T-helper 17 cell (primary cell): Measurements from ENCODE around the gene RBBP4. TPM values are rescaled to one million over a fixed set of nuclear protein-coding genes. Genes with fewer than 3 reads are reported as not detected.

ENCODE experiments used
- ATAC-seq: fragments of 150-1000 bp; cut with Tn5 transposase; 2 replicates; pipeline ENCODE4 v1.10.0; 2021; ENCODE audit warnings: mild to moderate bottlenecking, moderate library complexity
- DNase-seq, 3 donors: peaks; one replicate each; pipeline versions ENCODE4 v3.0.0 to v3.0.0-alpha.2; 2020 to 2021
- H3K9me3 ChIP-seq: one replicate; pipeline ENCODE4 v1.7.0; 2013; ENCODE audit warnings: low read length, mild to moderate bottlenecking; ENCODE audit not compliant: control insufficient read depth, poor library complexity, severe bottlenecking
- H3K27ac Mint-ChIP-seq: one replicate; pipeline ENCODE4 v1.8.0; 2022; ENCODE audit warnings: mild to moderate bottlenecking, moderate library complexity, mixed read lengths
- H3K27me3 Mint-ChIP-seq: one replicate; pipeline ENCODE4 v1.8.0; 2022; ENCODE audit warnings: mixed read lengths
- H3K36me3 Mint-ChIP-seq: one replicate; pipeline ENCODE4 v1.8.0; 2022; ENCODE audit warnings: low read depth, mixed read lengths
- H3K4me1 Mint-ChIP-seq: one replicate; pipeline ENCODE4 v1.8.0; 2022; ENCODE audit warnings: mild to moderate bottlenecking, mixed read lengths
- H3K4me3 Mint-ChIP-seq: one replicate; pipeline ENCODE4 v1.8.0; 2022; ENCODE audit warnings: mild to moderate bottlenecking, moderate library complexity, mixed read lengths
- total RNA-seq, 4 donors: library from RNA in 2 of 4; stranded (reverse) in 2 of 4; gene quantifications; one replicate each; pipeline ENCODE4 v1.2.3 and lab custom pipeline; 2022 to 2026

RBBP4 gene
- total RNA-seq (100 to 1,000 TPM; 130 to 152 TPM), total RNA-seq (lab: John Stamatoyannopoulos, UW) (113 to 186 reads per million in 2 donors)

GRCh38 chr1:32650752-32651460 is at the start of gene RBBP4:
Gene RBBP4 (plus strand): TSS chr1:32651208. CDS start chr1:32651307, 99 bp downstream.
- ATAC-seq (peak; percentile 86), DNase-seq (peak; percentile 97 to 98 (median 98))
- Mint-ChIP-seq H3K27ac (peak within 1 kb of the TSS; percentile 99), H3K4me3 (peak within 1 kb of the TSS; percentile 93), H3K4me1 (peaks cover 45% of the 10 kb centered on the region), H3K36me3 (peaks cover 4% of the 10 kb centered on the region), H3K27me3 (no peaks in the 10 kb centered on the region)
- no peaks in the 10 kb centered on the region for H3K9me3 ChIP-seq

DNA sequence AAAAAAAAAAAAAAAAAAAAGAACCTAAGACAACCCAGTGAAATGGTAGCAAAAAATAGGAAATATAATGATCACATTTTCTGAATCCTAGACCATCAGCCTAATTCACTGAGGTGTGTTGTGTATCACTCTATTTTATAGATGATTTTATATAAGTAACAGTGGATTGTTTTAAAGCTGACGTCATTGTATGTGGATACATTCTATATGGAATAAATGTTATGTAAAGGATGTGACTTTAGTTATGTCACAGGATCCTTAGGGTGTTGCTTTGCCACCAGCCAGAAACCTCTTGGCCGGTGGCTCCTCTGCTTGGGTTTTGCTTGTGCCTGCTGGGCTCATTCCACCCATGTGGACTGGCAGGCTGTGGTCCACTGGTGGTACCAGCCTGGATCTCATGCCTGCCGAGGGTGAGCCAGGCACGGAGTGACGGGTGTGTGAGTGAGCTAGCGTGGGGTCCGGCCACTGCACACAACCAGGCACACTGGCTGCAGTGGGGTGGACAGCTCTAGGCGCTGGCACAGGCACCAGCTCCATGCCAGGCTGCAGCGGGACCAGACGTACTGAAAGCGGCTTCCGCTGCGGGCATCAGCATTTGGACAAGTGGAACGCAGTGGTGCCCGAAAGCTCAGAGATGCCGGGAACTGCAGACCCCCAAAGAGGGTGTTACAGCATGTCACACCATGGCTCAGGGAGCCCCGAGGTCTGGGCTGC is 45.1 kb upstream of the RBBP4 start:
- peak in 1 of 3 donors; percentile 8 for DNase-seq
- no peaks in the 10 kb centered on the region for H3K9me3 ChIP-seq
- H3K4me1 Mint-ChIP-seq = no peaks in the 10 kb centered on the region
- no peak for ATAC-seq
- no peak overlapping the region for H3K4me3 Mint-ChIP-seq
- H3K27me3 Mint-ChIP-seq = no peaks in the 10 kb centered on the region
- H3K36me3 Mint-ChIP-seq = no peaks in the 10 kb centered on the region
- no peak overlapping the region for H3K27ac Mint-ChIP-seq

DNA sequence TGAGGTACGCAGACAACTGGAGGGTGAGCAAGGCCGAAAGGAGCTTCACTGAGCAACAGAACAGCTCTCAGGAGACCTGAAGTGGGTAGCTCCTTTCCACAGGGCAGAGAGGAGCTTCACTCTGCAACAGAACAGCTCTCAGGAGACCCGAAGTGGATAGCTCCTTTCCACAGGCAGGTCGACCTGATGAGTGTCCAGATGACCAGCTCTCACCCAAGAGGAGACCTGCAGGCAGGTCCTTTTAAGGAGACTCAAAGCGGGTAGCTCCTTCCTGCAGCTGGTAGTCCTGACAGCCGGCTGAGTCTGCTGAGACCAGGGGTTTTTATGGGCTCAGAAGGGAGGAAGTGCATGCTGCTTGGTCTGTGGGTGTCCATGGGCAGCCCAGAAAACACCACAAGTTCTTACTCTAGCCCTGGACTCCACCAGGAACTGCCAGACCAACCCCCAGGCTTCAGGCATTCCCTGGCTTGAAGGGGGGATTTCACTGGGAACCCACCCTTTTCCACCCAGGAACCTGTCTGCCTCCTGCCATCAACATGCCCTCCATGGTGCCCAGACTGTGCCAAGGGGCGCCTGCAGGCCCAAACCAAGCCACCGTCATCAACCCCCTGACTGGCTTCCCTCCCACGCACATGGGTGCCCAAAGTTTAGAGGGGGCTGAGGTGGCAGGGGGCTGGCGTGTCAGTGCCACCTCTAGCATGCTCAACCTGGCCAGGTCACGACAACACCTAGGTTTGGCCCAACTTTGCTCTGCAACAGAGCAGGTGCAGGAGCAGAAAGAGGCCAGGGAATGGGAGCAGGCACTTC is 44.2 kb upstream of the RBBP4 start:
- DNase-seq (no peak), ATAC-seq (no peak)
- Mint-ChIP-seq H3K27ac (no peak overlapping the region), H3K27me3 (no peaks in the 10 kb centered on the region), H3K36me3 (no peaks in the 10 kb centered on the region), H3K4me3 (no peak overlapping the region), H3K4me1 (no peaks in the 10 kb centered on the region)
- no peaks in the 10 kb centered on the region for H3K9me3 ChIP-seq

- ATAC-seq (no peak), DNase-seq (no peak)
- Mint-ChIP-seq H3K27ac (no peak overlapping the region), H3K27me3 (peaks cover 7% of the 10 kb centered on the region), H3K36me3 (no peaks in the 10 kb centered on the region), H3K4me1 (peaks cover 3% of the 10 kb centered on the region), H3K4me3 (no peak overlapping the region)
- H3K9me3 ChIP-seq = no peaks in the 10 kb centered on the region
Measured at GRCh38 chr1:32609180-32609579, 41.8 kb upstream of the RBBP4 start.

DNA sequence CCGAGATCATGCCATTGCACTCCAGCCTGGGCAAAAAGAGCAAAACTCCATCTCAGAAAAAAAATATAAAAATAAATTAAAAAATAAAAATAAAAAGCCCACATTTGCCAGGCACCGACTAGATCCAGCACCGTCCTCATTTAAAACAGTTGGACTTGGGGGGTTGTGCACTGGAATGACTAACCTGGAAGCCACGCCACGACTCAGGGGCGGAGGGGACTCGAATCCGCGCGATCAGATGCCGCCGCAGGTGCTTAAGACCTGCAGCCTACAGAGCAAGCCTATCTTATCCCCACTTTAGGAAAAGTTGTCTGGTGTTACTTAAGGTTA is 39.2 kb upstream of the RBBP4 start:
- Mint-ChIP-seq H3K27me3 (peaks cover 7% of the 10 kb centered on the region), H3K27ac (no peak overlapping the region), H3K36me3 (no peaks in the 10 kb centered on the region), H3K4me1 (peaks cover 3% of the 10 kb centered on the region), H3K4me3 (peak overlapping the region; percentile 75)
- no peak for DNase-seq
- no peak for ATAC-seq
- no peaks in the 10 kb centered on the region for H3K9me3 ChIP-seq

DNA sequence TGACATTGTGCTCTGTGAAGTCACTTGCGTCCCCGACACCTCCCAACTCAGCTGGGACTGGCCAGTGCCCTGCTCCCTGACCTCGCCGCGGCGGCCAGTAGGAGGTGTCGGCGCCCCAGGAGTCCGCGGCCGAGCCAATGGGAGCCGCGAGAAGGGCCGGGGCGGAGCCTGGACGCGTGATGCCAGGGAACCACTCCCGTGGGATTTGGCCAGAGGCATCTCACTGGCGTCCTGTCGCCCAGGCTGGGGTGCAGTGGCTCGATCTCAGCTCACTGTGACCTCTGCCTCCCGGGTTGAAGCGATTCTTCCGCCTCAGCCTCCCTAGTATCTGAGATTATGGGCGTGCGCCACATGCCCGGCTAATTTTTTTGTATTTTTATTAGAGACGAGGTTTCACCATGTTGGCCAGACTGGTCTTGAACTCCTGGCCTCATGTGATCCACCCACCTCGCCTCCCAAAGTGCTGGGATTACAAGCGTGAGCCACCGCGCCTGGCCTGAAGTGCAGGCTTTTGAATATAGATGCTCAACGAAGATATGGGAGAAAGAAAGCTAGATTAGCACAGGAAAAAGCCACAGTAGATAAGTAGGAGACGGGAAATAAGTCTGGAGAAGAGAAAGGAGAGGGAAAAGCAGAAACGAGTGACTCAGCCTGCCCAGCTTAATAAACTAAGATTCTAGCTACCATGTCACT is 38.7 kb upstream of the RBBP4 start:
- Mint-ChIP-seq H3K27ac (no peak overlapping the region), H3K36me3 (no peaks in the 10 kb centered on the region), H3K27me3 (peaks cover 7% of the 10 kb centered on the region), H3K4me3 (peak overlapping the region; percentile 75), H3K4me1 (peaks cover 3% of the 10 kb centered on the region)
- ATAC-seq (peak; percentile 92), DNase-seq (peak in 2 of 3 donors; percentile 28 to 34)
- no peaks in the 10 kb centered on the region for H3K9me3 ChIP-seq

DNA sequence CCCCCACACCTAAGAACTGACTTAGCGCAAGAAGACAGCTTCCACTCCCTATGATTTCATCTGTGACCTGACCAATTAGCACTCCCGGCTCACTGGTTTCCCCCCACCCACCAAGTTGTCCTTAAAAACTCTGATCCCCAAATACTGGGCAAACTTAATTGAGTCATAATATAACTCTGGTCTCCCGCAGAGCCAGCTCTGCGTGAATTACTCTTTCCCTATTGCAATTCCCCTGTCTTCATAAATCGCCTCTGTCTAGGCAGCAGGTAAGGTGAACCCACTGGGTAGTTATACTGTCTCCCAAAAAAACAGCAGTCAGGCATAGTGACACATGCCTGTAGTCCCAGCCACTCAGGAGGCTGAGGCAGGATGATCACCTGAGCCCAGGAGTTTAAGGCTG is 37.5 kb upstream of the RBBP4 start:
- peaks cover 7% of the 10 kb centered on the region for H3K27me3 Mint-ChIP-seq
- no peak overlapping the region for H3K4me3 Mint-ChIP-seq
- no peak overlapping the region for H3K27ac Mint-ChIP-seq
- H3K4me1 Mint-ChIP-seq = peaks cover 3% of the 10 kb centered on the region
- ATAC-seq (no peak), DNase-seq (no peak)
- no peaks in the 10 kb centered on the region for H3K9me3 ChIP-seq
- H3K36me3 Mint-ChIP-seq = no peaks in the 10 kb centered on the region

GRCh38 chr1:32618673-32619221 is 32.3 kb upstream of the RBBP4 start:
- ATAC-seq = no peak

DNA sequence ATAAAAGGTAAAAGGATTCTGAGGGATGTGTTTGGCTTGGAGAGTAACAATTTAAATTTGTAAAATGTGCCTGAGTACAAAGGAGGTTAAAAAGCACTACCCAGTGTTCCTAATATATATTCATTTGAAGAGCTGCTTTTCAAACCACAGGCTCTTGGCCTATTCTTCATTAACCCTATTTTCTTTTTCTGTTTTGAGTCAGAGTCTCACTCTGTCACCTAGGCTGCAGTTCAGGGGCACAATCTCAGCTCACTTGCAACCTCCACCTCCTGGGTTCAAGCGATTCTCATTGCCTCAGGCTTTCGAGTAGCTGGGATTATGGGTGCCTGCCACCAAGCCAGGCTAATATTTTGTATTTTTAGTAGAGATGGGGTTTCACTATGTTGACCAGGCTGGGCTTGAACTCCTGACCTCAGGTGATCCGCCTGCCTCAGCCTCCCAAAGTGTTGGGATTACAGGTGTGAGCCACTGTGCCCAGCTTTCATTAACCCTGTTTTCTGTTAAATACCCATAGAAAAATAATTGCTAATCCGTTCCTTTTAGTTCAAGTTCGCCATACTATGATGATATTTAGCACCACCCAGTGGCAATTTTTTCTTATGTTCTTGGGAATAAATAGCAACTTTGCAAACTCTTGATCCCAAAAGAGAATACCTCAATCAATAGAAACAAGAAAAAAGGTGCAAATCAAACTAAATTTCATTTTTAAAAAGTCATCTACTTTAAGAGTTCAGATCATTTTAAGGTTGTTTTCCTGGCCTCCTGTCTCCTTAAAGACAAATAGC is 31.1 kb upstream of the RBBP4 start:
- peaks cover 6% of the 10 kb centered on the region for H3K36me3 Mint-ChIP-seq
- H3K9me3 ChIP-seq = no peaks in the 10 kb centered on the region
- DNase-seq (no peak), ATAC-seq (no peak)
- H3K27ac Mint-ChIP-seq = no peak overlapping the region
- peaks cover 16% of the 10 kb centered on the region for H3K4me1 Mint-ChIP-seq
- no peaks in the 10 kb centered on the region for H3K27me3 Mint-ChIP-seq
- no peak overlapping the region for H3K4me3 Mint-ChIP-seq

More at GRCh38 chr1:32618673-32619221, 32.3 kb upstream of the RBBP4 start:
- no peak overlapping the region for H3K27ac Mint-ChIP-seq
- DNase-seq = no peak
- peaks cover 4% of the 10 kb centered on the region for H3K36me3 Mint-ChIP-seq
- H3K9me3 ChIP-seq = no peaks in the 10 kb centered on the region
- H3K27me3 Mint-ChIP-seq = no peaks in the 10 kb centered on the region
- peaks cover 10% of the 10 kb centered on the region for H3K4me1 Mint-ChIP-seq
- no peak overlapping the region for H3K4me3 Mint-ChIP-seq

- DNase-seq = no peak
- Mint-ChIP-seq H3K4me3 (no peak overlapping the region), H3K4me1 (peaks cover 18% of the 10 kb centered on the region), H3K27ac (peak overlapping the region; percentile 16), H3K27me3 (no peaks in the 10 kb centered on the region), H3K36me3 (peaks cover 6% of the 10 kb centered on the region)
- no peak for ATAC-seq
- H3K9me3 ChIP-seq = no peaks in the 10 kb centered on the region
Measured at GRCh38 chr1:32622205-32622604, 28.8 kb upstream of the RBBP4 start.

DNA sequence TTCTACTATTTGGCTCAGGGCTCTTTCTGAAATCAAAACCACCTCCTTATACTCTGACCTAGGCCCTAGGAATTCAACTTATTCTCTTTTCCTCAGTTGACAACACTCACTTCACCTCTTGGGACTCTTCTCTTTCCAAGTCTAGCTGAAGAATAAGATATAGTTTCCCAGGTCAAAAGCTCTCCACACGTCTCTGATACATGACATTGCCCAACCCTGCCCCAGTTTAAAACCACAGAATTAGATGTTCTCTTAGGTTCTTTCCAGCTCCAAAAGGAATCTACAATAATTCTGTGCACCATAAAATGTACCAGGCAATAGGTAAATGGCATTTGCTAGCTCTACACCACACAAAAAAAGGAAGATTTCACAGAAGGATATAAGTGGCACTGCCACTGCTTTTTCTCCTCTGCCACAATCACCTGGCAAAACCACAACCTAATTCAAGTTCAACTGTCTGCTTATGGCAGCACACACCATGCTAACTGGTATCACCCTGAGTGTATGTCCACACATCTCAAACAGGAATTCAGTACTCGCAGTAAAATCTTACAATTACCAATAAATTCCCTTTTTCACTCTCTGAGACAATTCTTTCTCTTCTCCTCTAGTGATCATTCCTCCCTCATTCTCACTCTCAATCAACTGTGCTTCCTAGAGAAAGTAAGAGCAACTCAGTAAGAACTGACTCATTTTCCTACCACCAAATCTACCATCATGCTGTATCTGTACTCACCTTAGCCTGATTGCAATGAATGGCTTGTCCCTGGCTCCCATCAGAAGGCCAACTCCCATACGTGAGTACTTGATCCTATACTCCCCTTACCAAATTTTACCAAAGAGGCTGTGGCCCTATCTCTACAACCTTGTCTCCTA is 28.0 kb upstream of the RBBP4 start:
- Mint-ChIP-seq H3K4me1 (peaks cover 22% of the 10 kb centered on the region), H3K4me3 (peak overlapping the region; percentile 39), H3K27me3 (no peaks in the 10 kb centered on the region), H3K36me3 (peaks cover 6% of the 10 kb centered on the region), H3K27ac (peak overlapping the region; percentile 68)
- ATAC-seq (peak; percentile 32), DNase-seq (no peak)
- no peaks in the 10 kb centered on the region for H3K9me3 ChIP-seq
